Subcutaneous abdominal adipose tissue (tissue), 5 donors: ENCODE results near the gene CGB3.
"Not testable (repeated sequence)": the region's sequence is repeated elsewhere in the genome, so short reads cannot be mapped to it uniquely, and the experiment has no call there.

Experiments used
- H3K27ac ChIP-seq: one replicate; pipeline ENCODE4 v1.7.0; 2013; ENCODE audit warnings: low read depth, mild to moderate bottlenecking, inconsistent platforms, low read length, moderate library complexity
- H3K27me3 ChIP-seq, 5 donors: one replicate each; pipeline ENCODE4 v1.7.0; 2013; ENCODE audit warnings: low read length in 5 of 5, inconsistent platforms in 1 of 5; ENCODE audit not compliant: control insufficient read depth in 5 of 5, insufficient read depth in 4 of 5
- H3K36me3 ChIP-seq, 5 donors: one replicate each; pipeline ENCODE4 v1.7.0; 2013; ENCODE audit warnings: low read length in 5 of 5; ENCODE audit not compliant: control insufficient read depth in 5 of 5, insufficient read depth in 5 of 5
- H3K4me1 ChIP-seq, 5 donors: one replicate each; pipeline ENCODE4 v1.7.0; 2013; ENCODE audit warnings: low read length in 5 of 5, mild to moderate bottlenecking in 3 of 5, moderate library complexity in 1 of 5; ENCODE audit not compliant: control insufficient read depth in 5 of 5, insufficient read depth in 5 of 5
- H3K4me3 ChIP-seq, 5 donors: one replicate each; pipeline ENCODE4 v1.7.0; 2013; ENCODE audit warnings: low read length in 5 of 5, low read depth in 1 of 5
- H3K9ac ChIP-seq, 5 donors: one replicate each; pipeline ENCODE4 v1.7.0; 2013; ENCODE audit warnings: low read length in 5 of 5, mild to moderate bottlenecking in 4 of 5, moderate library complexity in 3 of 5
- H3K9me3 ChIP-seq, 5 donors: one replicate each; pipeline ENCODE4 v1.7.0; 2013; ENCODE audit warnings: low read length in 5 of 5; ENCODE audit not compliant: control insufficient read depth in 5 of 5
- donor health status: healthy.
- donor health status: healthy.
- donor health status: healthy.
- donor health status: healthy.
- donor health status: healthy.

Gene CGB3

GRCh38 chr19:49061000-49061399 is 36.9 kb upstream of the CGB3 start:
- Histone ChIP-seq H3K27me3 (peaks cover 16 to 46% (median 36%) of the 10 kb centered on the region in 5 donors), H3K27ac (no peak overlapping the region), H3K4me1 (peaks cover 0 to 25% (median 19%) of the 10 kb centered on the region in 5 donors), H3K9ac (no peak overlapping the region), H3K9me3 (no peaks in the 10 kb centered on the region), H3K36me3 (no peaks in the 10 kb centered on the region), H3K4me3 (no peak overlapping the region)

DNA sequence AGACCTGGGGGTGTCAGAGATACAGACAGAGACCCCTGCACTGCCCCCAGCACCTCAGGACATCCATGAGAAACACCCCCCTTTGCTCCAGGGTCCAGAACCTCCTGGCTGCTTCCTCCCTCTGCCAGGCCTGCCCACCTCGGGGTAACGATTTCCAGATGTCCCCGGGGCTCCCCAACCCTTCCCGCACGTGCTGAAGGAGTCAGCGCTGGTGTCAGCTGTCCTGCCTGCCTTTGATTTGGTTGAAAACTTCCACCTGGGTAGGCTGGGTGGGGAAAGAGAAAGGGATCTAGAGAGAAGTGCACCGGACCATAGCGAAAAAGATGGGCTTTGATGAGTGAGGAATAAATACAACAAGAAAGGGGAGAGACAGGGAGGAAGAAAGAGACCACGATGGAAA is 34.9 kb upstream of the CGB3 start:
- peaks cover 4 to 36% (median 26%) of the 10 kb centered on the region in 5 donors for H3K27me3 ChIP-seq

DNA sequence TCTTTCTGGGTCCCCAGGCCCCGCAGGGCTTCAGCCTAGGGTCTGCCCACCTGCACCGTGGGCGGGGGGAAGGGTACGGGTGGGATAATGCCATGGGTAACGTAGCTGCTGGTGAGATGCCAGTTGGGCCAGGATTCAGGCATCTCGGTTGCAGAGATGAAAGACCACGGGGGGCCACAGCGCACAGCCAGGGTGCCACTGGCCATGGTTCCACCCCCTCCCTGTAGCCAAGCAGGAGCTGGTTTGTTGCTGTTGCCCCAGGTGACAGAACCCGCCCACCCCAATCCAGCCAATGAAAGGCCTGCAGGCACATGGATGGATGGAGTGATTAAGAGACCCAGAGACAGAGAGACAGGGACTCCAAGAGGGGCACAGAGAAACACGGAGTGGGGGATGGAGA is 34.4 kb upstream of the CGB3 start:
- no peaks in the 10 kb centered on the region for H3K9me3 ChIP-seq
- no peak overlapping the region for H3K9ac ChIP-seq
- H3K4me1 ChIP-seq, result peaks cover 0 to 25% (median 20%) of the 10 kb centered on the region in 5 donors
- no peaks in the 10 kb centered on the region for H3K36me3 ChIP-seq
- H3K4me3 ChIP-seq, result no peak overlapping the region
- no peak overlapping the region for H3K27ac ChIP-seq
- H3K27me3 ChIP-seq, result peaks cover 2 to 32% (median 21%) of the 10 kb centered on the region in 5 donors

More for the DNA sequence above, 34.9 kb upstream of the CGB3 start:
- Histone ChIP-seq H3K9ac (no peak overlapping the region), H3K4me3 (no peak overlapping the region), H3K9me3 (no peaks in the 10 kb centered on the region), H3K4me1 (peaks cover 0 to 25% (median 20%) of the 10 kb centered on the region in 5 donors), H3K36me3 (no peaks in the 10 kb centered on the region), H3K27ac (no peak overlapping the region)

DNA sequence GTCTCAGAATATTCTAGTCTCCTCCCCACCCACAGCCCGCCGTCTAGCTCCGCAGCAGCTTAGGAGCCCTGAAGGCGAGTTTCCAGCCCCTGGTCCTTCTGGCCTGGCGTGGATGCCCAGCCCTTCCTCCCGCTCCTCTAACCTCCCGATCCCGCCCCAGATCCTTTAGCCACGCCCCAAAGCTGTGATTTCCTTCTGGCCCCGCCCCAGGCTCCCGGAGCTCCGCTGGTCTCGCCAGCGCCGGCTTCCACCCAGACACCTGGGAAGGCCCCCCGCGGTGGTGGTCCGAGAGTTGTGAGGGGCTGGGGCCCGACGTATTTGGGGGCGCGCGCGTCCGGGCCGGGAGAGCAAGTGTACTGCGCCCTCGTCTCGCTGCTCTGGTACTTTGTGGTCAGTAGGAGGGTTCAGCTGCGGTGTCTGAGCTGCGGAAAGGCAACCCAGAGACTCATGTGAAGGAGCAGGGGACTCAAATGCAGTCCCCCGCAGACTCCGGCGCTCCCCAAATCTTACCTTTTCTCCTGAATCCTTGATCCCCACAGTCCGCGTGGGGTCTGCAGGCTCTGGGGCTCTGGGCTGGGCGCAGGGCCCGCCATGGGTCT is 33.6 kb upstream of the CGB3 start, which contains the start of gene CGB7:
Gene CGB7, minus strand, starts transcription at position 114 of the 599 bp plus-strand sequence. CDS start 2,374 bp downstream, outside the sequence.
- Histone ChIP-seq H3K9me3 (no peaks in the 10 kb centered on the region), H3K9ac (peak within 1 kb of the TSS in 3 of 5 donors; percentile 31 to 61 (median 39))

GRCh38 chr19:49056902-49057596 is 32.9 kb upstream of the CGB3 start:
- H3K27ac ChIP-seq, H3K9me3 ChIP-seq, H3K36me3 ChIP-seq: not testable (repeated sequence)
- Histone ChIP-seq H3K9ac (peak overlapping the region in 3 of 5 donors; percentile 31 to 61 (median 39)), H3K4me1 (peaks cover 0 to 25% (median 20%) of the 10 kb centered on the region in 5 donors), H3K27me3 (peaks cover 2 to 30% (median 19%) of the 10 kb centered on the region in 5 donors), H3K4me3 (peak overlapping the region; percentile 60 to 76 (median 66))

More for the DNA sequence above, 33.6 kb upstream of the CGB3 start, which contains the start of gene CGB7:
- Histone ChIP-seq H3K27me3 (peaks cover 2 to 30% (median 19%) of the 10 kb centered on the region in 5 donors), H3K27ac (no peak within 1 kb of the TSS), H3K4me3 (peak within 1 kb of the TSS; percentile 60 to 76 (median 66)), H3K4me1 (peaks cover 0 to 25% (median 20%) of the 10 kb centered on the region in 5 donors), H3K36me3 (no peaks in the 10 kb centered on the region)

- H3K27ac ChIP-seq, result no peak overlapping the region
- H3K9ac ChIP-seq, result peak overlapping the region in 4 of 5 donors; percentile 51 to 74 (median 57)
Measured at GRCh38 chr19:49056101-49056901, 32.2 kb upstream of the CGB3 start.

GRCh38 chr19:49050376-49051033 is 26.4 kb upstream of the CGB3 start:
- not testable (repeated sequence) for H3K36me3 ChIP-seq, H3K4me1 ChIP-seq, H3K9ac ChIP-seq, H3K27ac ChIP-seq, H3K27me3 ChIP-seq, H3K4me3 ChIP-seq, H3K9me3 ChIP-seq

More at GRCh38 chr19:49056101-49056901, 32.2 kb upstream of the CGB3 start:
- peak overlapping the region; percentile 60 to 76 (median 66) for H3K4me3 ChIP-seq
- H3K27me3 ChIP-seq, result peaks cover 2 to 29% (median 19%) of the 10 kb centered on the region in 5 donors
- H3K9me3 ChIP-seq, result no peaks in the 10 kb centered on the region
- no peaks in the 10 kb centered on the region for H3K36me3 ChIP-seq
- peaks cover 0 to 25% (median 20%) of the 10 kb centered on the region in 5 donors for H3K4me1 ChIP-seq

DNA sequence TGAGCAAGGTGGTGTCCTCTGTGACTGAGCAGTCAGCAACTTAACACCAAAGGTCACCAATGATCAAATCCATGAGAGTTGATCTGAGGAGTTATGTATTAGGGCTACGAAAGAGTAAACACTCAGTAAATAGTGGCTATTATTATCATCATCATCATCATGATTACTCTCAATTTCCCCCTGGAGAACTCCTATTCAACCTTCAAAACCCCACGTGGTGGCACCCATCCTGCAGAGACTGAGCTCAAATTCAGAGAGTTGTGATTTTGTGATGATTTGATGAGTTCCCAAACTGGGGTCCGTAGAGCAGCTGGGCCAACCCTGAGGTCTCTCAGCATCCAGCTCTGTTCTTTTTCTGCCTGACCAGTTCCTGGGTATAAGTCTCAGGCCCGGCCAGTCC is 25.7 kb upstream of the CGB3 start:
- not testable (repeated sequence) for H3K9ac ChIP-seq, H3K27ac ChIP-seq, H3K4me3 ChIP-seq, H3K9me3 ChIP-seq, H3K36me3 ChIP-seq, H3K27me3 ChIP-seq, H3K4me1 ChIP-seq

DNA sequence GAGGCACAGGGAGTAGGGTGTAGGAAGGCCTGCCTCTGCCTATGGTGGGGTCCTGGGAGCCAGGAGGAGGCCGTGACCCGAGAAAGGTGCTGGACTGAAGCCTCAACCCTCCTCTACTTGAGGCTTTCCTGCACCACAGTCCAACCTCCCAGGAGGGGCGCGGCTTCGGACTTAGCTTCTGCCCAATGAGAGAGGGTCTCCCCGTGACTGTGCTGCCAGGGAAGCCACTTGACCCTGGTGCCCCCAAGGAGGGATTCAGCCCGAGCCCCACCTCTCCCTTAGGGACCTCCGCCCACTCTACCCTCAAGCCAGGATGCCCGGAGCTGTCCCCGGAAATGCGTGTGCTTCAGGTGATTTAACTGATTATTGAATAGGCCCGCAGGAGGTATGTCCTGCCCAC is 24.9 kb upstream of the CGB3 start, which contains the start of gene CGB8:
Gene CGB8, minus strand, starts transcription at position 101 of the 400 bp plus-strand sequence. CDS start 372 bp downstream, outside the sequence.
- H3K4me1 ChIP-seq, H3K9me3 ChIP-seq, H3K9ac ChIP-seq, H3K27me3 ChIP-seq, H3K36me3 ChIP-seq, H3K4me3 ChIP-seq, H3K27ac ChIP-seq: not testable (repeated sequence)
